Measurements from ENCODE around the gene RDX.

- TF ChIP-seq CTCF (conservative IDR thresholded peaks at IDR 0.05; ENCODE audit: low read length) (no peak), EZH2phosphoT487 (IDR thresholded peaks at IDR 0.05; ENCODE audit: borderline replicate concordance) (no peak)
These were observed 99.5 kb downstream of the RDX start for GRCh38 chr11:110196884-110197420.
